ENCODE data around the gene PTPRO.

The PTPRO gene

DNA sequence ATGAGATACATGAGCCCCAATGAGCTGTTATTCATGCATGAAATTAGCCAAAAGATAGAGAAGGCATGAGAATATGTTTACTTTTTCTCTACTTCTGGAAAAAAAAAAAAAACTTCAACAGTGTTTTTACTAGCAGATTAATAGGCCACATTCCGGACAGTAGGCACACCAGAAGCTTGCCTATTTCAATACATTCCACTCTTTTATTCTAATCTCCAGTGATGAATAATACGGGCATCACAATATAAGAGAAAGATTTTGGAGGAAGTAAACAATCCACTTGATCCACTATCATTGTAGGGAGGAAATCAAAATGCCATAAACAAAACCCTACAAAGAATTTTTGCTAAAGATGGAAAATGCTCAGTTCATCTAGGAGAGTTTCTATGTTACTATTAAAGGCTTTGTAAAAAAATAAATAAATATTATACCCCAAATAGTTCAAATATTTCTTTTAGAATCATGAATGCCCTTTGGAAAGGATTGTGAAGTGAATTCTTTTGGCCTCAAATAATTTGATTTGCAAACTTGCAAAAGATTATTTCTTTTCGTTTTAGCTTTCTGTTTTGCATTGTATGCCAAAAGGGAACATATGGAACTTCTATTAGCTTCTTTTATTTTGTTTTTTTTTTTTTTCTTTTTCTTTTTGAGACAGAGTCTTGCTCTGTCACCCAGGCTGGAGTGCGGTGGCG, 234.2 kb downstream of the PTPRO start:
- Mint-ChIP-seq H3K4me1 (ENCODE audit: low read depth) (peaks cover 36% of the 10 kb centered on the region), H3K27ac (no peak overlapping the region), H3K9me3 (peaks cover 5% of the 10 kb centered on the region), H3K4me3 (no peak overlapping the region), H3K36me3 (ENCODE audit: low read depth) (peaks cover 24% of the 10 kb centered on the region), H3K27me3 (ENCODE audit: low read depth) (no peaks in the 10 kb centered on the region)

DNA sequence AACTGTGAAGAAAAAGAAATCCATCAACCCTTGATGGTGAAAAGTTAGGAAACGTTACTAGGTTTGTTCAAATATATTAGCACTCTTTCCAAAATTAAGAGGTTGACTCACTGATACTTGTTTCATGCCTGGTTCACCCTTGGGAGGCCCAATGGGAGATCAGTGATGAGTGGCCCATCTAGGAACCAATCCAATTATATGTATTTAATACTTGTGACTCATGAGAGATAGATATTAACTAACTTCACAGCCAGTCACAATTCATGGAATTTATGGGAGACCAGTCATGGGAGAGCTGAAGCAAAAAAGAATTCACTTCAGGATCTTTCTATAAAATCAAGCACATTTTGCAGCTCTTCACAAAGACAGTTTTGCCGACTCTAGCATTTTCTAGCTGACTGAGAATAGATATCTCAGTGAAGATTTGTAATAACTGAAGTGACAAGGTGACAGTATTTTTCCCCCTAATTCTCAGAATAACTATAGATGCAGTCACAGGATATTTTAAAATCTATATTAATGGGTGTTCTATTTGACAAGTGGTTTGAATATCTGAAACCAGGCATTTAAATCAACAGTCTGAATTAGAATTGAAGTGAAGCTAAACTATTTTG, 236.7 kb downstream of the PTPRO start:
- H3K9me3 Mint-ChIP-seq = peaks cover 5% of the 10 kb centered on the region
- H3K4me3 Mint-ChIP-seq = no peak overlapping the region
- H3K4me1 Mint-ChIP-seq (ENCODE audit: low read depth) = peaks cover 48% of the 10 kb centered on the region
- no peaks in the 10 kb centered on the region for H3K27me3 Mint-ChIP-seq (ENCODE audit: low read depth)
- no peak overlapping the region for H3K27ac Mint-ChIP-seq
- H3K36me3 Mint-ChIP-seq (ENCODE audit: low read depth) = peaks cover 14% of the 10 kb centered on the region

DNA sequence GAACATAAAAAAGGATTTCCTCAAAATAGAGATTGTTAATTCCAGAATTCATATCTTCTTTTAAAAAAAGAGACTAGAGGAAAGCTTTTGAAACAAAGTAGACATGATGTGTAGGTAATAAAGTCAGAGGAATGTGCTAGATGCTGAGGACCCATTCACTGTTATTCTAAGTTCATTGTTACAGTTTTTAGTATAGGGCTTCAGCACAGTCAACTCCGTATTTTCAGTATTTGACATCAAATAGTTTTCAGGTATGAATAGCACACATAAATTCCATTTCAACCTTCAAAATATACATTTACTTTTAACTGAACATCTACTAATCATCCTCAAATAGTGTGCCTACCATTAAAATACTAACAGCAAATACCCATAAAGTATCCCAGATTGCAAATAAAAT, 239.1 kb downstream of the PTPRO start:
- Mint-ChIP-seq H3K36me3 (ENCODE audit: low read depth) (peaks cover 16% of the 10 kb centered on the region), H3K4me3 (peak overlapping the region; percentile 74), H3K27ac (peak overlapping the region; percentile 90), H3K9me3 (peaks cover 5% of the 10 kb centered on the region), H3K4me1 (ENCODE audit: low read depth) (peaks cover 56% of the 10 kb centered on the region), H3K27me3 (ENCODE audit: low read depth) (no peaks in the 10 kb centered on the region)

DNA sequence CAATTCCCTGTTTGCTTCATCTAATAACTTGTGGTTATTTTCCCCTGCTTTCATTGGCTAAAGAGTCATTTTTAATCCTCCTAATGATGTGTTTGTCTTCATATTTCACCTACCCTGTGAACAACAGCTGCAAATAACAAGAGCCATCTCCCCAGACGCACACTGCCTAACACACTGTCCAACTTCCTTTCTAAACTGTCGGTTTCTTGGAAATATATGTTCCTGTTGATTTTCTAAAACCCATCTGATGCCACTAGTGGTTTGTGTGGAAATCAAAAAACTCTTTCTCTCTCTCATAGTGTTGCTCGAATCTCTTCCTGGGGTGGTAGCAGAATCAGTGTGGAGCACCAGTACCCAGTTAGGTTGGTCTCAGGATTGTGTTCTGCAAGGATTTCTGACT, 240.0 kb downstream of the PTPRO start:
- peaks cover 17% of the 10 kb centered on the region for H3K36me3 Mint-ChIP-seq (ENCODE audit: low read depth)
- H3K4me3 Mint-ChIP-seq = peak overlapping the region; percentile 74
- H3K27ac Mint-ChIP-seq = peak overlapping the region; percentile 90
- H3K4me1 Mint-ChIP-seq (ENCODE audit: low read depth) = peaks cover 58% of the 10 kb centered on the region
- H3K27me3 Mint-ChIP-seq (ENCODE audit: low read depth) = peaks cover 1% of the 10 kb centered on the region
- H3K9me3 Mint-ChIP-seq = peaks cover 4% of the 10 kb centered on the region

DNA sequence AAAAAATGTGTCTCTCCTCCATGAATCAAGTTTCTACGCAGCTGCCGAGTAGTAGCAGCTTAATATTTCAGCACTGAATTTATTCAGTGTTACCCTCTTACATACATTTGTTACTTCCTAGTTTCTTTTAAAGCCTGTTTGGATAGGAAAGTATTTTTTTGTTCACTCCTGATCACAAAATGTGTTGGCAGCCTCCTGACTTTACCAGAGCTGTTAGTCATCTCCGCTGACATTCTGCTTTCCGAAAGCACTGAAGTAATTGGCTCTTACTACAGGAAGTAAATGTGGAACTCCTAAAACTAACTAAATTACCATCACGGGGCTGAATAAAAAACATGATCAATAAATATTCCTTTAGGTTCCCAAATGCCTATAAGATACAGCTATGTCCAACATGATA, 241.4 kb downstream of the PTPRO start:
- H3K36me3 Mint-ChIP-seq (ENCODE audit: low read depth) = peaks cover 18% of the 10 kb centered on the region
- peak overlapping the region; percentile 90 for H3K27ac Mint-ChIP-seq

DNA sequence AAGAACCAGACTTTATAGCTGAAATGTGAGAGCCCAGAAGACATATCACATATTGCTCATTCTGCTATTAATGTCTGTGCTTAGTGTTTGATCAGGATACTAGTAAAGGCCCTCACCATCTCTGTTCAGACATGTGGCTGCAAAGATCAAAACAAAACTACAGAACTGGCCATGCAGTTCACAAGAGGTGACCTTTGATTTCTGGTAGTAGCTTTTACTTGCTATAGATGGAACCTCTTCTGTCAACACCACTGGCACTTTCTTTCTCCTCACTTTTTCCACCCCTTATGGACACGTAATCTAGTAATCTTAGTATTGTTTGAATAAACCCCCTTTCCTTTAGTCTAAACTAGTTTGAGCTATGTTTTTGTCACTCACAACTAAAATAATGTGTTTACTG, 252.0 kb downstream of the PTPRO start:
- H3K27me3 Mint-ChIP-seq (ENCODE audit: low read depth) = no peaks in the 10 kb centered on the region
- no peak overlapping the region for H3K4me3 Mint-ChIP-seq
- peaks cover 33% of the 10 kb centered on the region for H3K36me3 Mint-ChIP-seq (ENCODE audit: low read depth)
- peaks cover 32% of the 10 kb centered on the region for H3K4me1 Mint-ChIP-seq (ENCODE audit: low read depth)
- no peak overlapping the region for H3K27ac Mint-ChIP-seq
- H3K9me3 Mint-ChIP-seq = peaks cover 21% of the 10 kb centered on the region

More for the DNA sequence above, 241.4 kb downstream of the PTPRO start:
- peaks cover 4% of the 10 kb centered on the region for H3K27me3 Mint-ChIP-seq (ENCODE audit: low read depth)
- peaks cover 56% of the 10 kb centered on the region for H3K4me1 Mint-ChIP-seq (ENCODE audit: low read depth)
- no peaks in the 10 kb centered on the region for H3K9me3 Mint-ChIP-seq
- H3K4me3 Mint-ChIP-seq = peak overlapping the region; percentile 84

DNA sequence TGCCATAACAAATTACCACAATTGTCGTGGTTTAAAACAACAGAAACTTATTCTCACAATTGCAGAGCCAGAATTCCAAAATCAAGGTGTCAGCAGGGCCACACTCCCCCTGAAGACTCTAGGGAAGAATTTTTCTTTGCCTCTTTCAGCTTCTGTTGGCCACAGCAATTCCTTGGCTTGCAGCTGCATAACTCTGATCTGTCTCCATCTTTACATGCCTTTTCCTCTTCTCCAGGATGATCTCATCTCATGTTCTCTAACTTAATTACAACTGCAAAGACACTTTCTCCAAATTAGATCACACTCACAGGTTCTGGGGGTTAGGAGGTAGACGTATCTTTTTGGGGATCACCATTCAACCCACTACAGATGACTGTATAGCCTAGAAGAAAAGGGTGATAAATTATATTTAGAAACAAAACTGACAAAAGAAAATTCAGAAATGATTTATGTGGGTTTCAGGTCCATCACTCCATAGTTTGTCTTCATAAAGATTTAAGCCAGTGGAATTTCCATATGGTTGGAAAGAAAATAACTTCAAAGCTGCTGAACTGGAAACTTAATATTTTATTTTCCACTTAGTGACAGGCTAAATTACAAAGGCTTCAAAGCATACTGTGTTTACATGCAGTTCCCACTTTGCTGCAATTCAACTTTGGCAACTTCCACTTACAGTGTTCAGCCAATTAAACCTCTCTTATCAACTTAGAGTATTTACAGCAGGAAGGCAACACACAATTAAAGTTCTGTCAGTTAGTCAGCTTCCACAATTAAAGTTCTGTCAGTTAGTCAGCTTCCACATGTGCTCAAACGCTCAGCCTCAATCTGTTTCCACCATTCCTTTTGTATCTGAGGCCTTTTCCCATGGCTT, 253.6 kb downstream of the PTPRO start:
- H3K36me3 Mint-ChIP-seq (ENCODE audit: low read depth) = peaks cover 36% of the 10 kb centered on the region
- H3K4me1 Mint-ChIP-seq (ENCODE audit: low read depth) = peaks cover 33% of the 10 kb centered on the region
- H3K4me3 Mint-ChIP-seq = no peak overlapping the region
- H3K27me3 Mint-ChIP-seq (ENCODE audit: low read depth) = no peaks in the 10 kb centered on the region
- no peak overlapping the region for H3K27ac Mint-ChIP-seq
- H3K9me3 Mint-ChIP-seq = peaks cover 21% of the 10 kb centered on the region

DNA sequence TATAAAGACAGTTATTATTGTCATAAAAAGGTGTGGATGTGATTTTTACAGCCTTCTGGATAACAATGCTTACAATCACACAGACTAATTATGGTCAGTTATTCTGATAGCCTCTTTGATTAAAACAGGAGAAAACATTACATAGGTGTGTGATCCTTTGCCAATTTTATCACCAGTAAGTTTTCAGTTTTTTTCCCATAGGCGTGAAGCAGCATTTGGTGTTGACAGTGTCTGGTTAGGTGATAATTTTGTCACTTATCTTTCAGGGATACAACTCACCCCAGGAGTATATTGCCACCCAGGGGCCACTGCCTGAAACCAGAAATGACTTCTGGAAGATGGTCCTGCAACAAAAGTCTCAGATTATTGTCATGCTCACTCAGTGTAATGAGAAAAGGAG, 258.1 kb downstream of the PTPRO start:
- Mint-ChIP-seq H3K4me3 (no peak overlapping the region), H3K27ac (peak overlapping the region; percentile 36), H3K27me3 (ENCODE audit: low read depth) (no peaks in the 10 kb centered on the region), H3K36me3 (ENCODE audit: low read depth) (peaks cover 27% of the 10 kb centered on the region), H3K4me1 (ENCODE audit: low read depth) (peaks cover 19% of the 10 kb centered on the region), H3K9me3 (peaks cover 9% of the 10 kb centered on the region)

DNA sequence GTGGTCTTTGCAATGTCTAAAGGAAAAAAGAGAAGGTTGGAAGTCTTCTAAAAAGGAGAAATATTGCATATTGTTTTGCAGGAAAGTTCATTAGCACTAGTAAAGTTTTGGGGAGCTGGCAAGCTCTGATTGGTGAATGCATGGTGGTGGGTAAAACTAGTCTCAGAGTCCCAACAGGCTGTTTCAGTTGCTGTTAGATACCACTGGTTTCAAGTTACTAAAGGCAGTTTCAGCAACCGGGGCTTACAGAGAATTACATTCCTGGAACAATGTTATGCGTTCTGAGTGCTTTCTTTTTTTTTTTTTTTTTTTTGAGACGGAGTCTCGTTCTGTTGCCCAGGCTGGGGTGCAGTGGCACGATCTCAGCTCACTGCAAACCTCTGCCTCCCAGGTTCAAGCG, 258.7 kb downstream of the PTPRO start:
- Mint-ChIP-seq H3K9me3 (peaks cover 4% of the 10 kb centered on the region), H3K27me3 (ENCODE audit: low read depth) (no peaks in the 10 kb centered on the region), H3K27ac (no peak overlapping the region), H3K36me3 (ENCODE audit: low read depth) (peaks cover 27% of the 10 kb centered on the region), H3K4me1 (ENCODE audit: low read depth) (peaks cover 17% of the 10 kb centered on the region), H3K4me3 (no peak overlapping the region)

DNA sequence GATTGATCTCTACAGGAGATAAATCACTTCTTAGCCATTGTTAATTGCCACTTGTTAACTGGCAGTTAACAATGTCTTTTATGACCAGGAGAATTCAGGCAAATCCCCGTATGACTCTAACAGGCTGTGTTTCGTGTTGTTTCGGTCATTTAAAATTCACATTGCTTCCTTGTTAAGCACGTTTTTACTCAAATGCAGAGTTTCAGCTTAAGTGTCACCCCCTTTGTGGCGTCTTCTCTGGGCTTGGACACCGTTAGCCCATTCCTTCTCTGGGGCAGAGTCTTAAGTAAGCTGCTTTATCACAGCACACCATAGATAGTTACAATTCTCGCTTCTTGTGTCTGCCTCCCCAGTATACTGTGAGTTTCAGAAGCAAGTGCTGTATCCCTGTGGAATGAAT, 261.5 kb downstream of the PTPRO start:
- Mint-ChIP-seq H3K27ac (no peak overlapping the region), H3K36me3 (ENCODE audit: low read depth) (peaks cover 21% of the 10 kb centered on the region), H3K4me3 (no peak overlapping the region), H3K27me3 (ENCODE audit: low read depth) (no peaks in the 10 kb centered on the region), H3K4me1 (ENCODE audit: low read depth) (peaks cover 16% of the 10 kb centered on the region), H3K9me3 (no peaks in the 10 kb centered on the region)

DNA sequence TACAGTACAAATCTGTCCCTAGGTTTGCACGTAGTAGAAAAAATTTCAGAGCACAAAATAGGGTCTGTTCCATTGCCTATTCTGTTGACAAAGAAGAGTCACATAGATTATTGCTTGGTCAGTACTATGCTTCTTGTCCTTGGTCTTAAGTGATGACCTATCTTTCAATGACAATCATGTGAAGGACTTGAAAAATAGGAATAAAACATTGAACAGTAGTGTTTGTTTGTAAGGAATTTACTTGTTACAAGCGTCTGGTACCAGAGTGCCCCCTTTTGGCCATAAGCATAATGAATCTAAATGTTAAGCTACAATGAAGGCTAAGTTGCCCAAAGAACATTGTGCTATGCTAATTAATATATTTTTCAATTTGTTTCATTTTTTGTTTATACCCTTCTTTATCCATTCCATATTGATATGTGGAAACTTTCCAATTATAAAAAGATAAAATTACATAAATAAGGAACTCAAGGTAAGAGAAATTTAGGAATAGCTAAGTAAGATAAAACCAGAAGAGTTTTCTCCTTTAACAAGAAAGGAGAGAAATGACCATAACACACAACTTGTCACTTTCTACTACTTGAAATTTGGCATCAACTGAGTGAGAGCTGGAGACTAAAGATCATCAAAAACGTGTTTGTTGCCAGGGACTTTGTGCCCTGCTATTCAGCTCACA, 262.2 kb downstream of the PTPRO start:
- Mint-ChIP-seq H3K27ac (no peak overlapping the region), H3K4me1 (ENCODE audit: low read depth) (peaks cover 13% of the 10 kb centered on the region), H3K27me3 (ENCODE audit: low read depth) (no peaks in the 10 kb centered on the region), H3K4me3 (no peak overlapping the region), H3K9me3 (no peaks in the 10 kb centered on the region), H3K36me3 (ENCODE audit: low read depth) (peaks cover 17% of the 10 kb centered on the region)

DNA sequence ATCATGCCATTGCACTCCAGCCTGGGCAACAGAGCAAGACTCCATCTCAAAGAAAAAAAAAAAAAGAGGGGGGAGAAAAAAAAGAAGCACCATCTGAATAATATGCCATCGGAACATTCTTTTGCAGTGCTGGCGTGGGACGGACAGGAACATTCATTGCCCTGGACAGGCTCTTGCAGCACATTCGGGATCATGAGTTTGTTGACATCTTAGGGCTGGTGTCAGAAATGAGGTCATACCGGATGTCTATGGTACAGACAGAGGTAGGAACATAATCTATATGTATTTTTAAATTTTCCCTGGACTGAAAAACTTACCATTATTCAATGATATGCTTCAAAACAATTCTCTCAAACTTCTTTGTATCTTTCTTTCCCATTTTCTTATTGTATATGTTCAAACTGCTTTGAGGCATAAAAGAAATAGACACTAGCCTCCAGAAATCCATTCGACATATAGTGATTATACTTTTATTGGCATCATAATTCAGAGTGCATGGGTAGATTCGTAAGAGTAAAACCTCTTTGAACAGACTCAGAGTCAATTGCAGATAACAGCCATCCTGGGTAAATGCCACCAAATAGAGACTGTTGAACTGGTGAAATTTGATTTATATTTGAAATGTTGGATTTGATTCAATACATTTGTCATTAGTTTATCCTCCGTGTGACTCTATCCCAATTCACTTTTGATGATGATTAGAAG, 267.2 kb downstream of the PTPRO start:
- Mint-ChIP-seq H3K9me3 (no peaks in the 10 kb centered on the region), H3K27ac (no peak overlapping the region), H3K36me3 (ENCODE audit: low read depth) (peaks cover 14% of the 10 kb centered on the region), H3K4me1 (ENCODE audit: low read depth) (peaks cover 8% of the 10 kb centered on the region), H3K4me3 (no peak overlapping the region), H3K27me3 (ENCODE audit: low read depth) (peaks cover 11% of the 10 kb centered on the region)

DNA sequence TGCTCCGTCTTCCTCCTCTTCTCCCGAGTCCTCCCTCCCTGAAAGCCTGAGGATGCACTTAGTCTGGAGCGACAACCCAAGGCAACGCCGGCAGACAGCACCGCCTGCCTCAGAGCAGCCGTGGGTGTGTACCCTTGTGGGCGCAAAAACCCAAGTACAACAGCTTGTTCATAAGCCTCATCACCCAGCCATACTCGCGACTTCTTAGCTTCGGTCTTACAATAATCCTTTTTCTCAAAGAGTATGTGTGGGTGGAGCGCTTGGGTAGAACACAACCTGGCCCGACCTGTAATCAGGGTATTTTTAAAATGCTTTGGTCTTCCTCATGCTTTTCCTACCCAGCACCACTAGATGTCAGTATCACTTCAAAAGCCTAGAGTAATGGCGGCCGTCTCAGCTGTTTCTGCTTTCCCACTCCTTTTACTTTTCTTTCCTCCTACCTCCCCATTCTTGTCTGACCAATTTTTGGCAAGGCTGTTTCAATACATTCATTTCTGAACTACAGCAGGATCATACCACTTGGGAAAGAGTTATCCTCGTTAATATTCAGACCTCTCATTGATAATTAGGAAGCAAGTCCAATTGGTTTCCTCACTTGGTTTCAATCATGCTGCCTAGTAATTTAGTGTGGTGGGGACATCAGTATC, 268.0 kb downstream of the PTPRO start:
- H3K4me1 Mint-ChIP-seq (ENCODE audit: low read depth) = peaks cover 8% of the 10 kb centered on the region
- peaks cover 14% of the 10 kb centered on the region for H3K36me3 Mint-ChIP-seq (ENCODE audit: low read depth)
- no peak overlapping the region for H3K27ac Mint-ChIP-seq
- H3K9me3 Mint-ChIP-seq = no peaks in the 10 kb centered on the region
- peak overlapping the region; percentile 70 for H3K4me3 Mint-ChIP-seq
- peaks cover 11% of the 10 kb centered on the region for H3K27me3 Mint-ChIP-seq (ENCODE audit: low read depth)

Measured in T-helper 1 cell treated with Interleukin-12 subunit alpha and Interleukin-12 subunit beta and Interleukin-4 antibody, amounts not matched to agents 30 μg/mL and 1 μg/mL, for 36 hours (primary cell).